ENCODE data around the gene PCDHB2.
"Not testable (repeated sequence)": the region's sequence is repeated elsewhere in the genome, so short reads cannot be mapped to it uniquely, and the experiment has no call there.

The PCDHB2 gene

GRCh38 chr5:141094481-141095262 lies at the start of gene PCDHB2:
Gene PCDHB2, plus strand, starts transcription at chr5:141094615. Its CDS starts 176 bp downstream, at chr5:141094791.
- peak; percentile 80 for DNase-seq

- DNase-seq = no peak
Measured at GRCh38 chr5:141050622-141051520, 43.5 kb upstream of the PCDHB2 start, which contains the start of gene PCDHB1. Gene PCDHB1, plus strand, starts transcription at chr5:141051374. Its CDS starts 97 bp downstream, at chr5:141051471.

GRCh38 chr5:141051521-141051866 lies 42.9 kb upstream of the PCDHB2 start:
- DNase-seq = no peak

- DNase-seq = no peak
Measured at GRCh38 chr5:141077826-141078225, 16.6 kb upstream of the PCDHB2 start.

- DNase-seq = no peak
Measured at GRCh38 chr5:141082228-141082627, 12.2 kb upstream of the PCDHB2 start.

GRCh38 chr5:141084487-141084989 lies 9.9 kb upstream of the PCDHB2 start:
- DNase-seq = no peak

GRCh38 chr5:141095263-141095641 lies 837 bp downstream of the PCDHB2 start:
- DNase-seq = no peak

- not testable (repeated sequence) for DNase-seq
Measured at GRCh38 chr5:141096181-141096580, 1.8 kb downstream of the PCDHB2 start.

GRCh38 chr5:141096586-141096985 lies 2.2 kb downstream of the PCDHB2 start:
- not testable (repeated sequence) for DNase-seq

- no peak for DNase-seq
Measured at GRCh38 chr5:141100243-141100805, 5.9 kb downstream of the PCDHB2 start, which contains the start of gene PCDHB3. Gene PCDHB3, plus strand, starts transcription at chr5:141100473. Its CDS starts 177 bp downstream, at chr5:141100650.

- DNase-seq = no peak
Measured at GRCh38 chr5:141101059-141101458, 6.6 kb downstream of the PCDHB2 start.

- not testable (repeated sequence) for DNase-seq
Measured at GRCh38 chr5:141102070-141102469, 7.7 kb downstream of the PCDHB2 start.

GRCh38 chr5:141102471-141102870 lies 8.1 kb downstream of the PCDHB2 start:
- DNase-seq = not testable (repeated sequence)

- no peak for DNase-seq
Measured at GRCh38 chr5:141105350-141105749, 10.9 kb downstream of the PCDHB2 start.

- no peak for DNase-seq
Measured at GRCh38 chr5:141119250-141119649, 24.8 kb downstream of the PCDHB2 start.

GRCh38 chr5:141121563-141121962 lies 27.1 kb downstream of the PCDHB2 start, which contains the start of gene PCDHB4:
Gene PCDHB4, plus strand, starts transcription at chr5:141121818. Its CDS starts 181 bp downstream, at chr5:141121999.
- DNase-seq = no peak

GRCh38 chr5:141121985-141122384 lies 27.6 kb downstream of the PCDHB2 start:
- no peak for DNase-seq

GRCh38 chr5:141123396-141124135 lies 29.2 kb downstream of the PCDHB2 start:
- DNase-seq = not testable (repeated sequence)

GRCh38 chr5:141127305-141127704 lies 32.9 kb downstream of the PCDHB2 start:
- no peak for DNase-seq

GRCh38 chr5:141135030-141135717 lies 40.8 kb downstream of the PCDHB2 start, which contains the start of gene PCDHB5:
Gene PCDHB5, plus strand, starts transcription at chr5:141135206. Its CDS starts 229 bp downstream, at chr5:141135435.
- DNase-seq = peak; percentile 71

GRCh38 chr5:141135718-141136266 lies 41.4 kb downstream of the PCDHB2 start:
- DNase-seq = no peak

Data from NCI-H1694 (cell line).